Measurements from ENCODE around the gene KRTAP5-7. TPM values are rescaled to one million over a fixed set of nuclear protein-coding genes. Genes with fewer than 3 reads are reported as not detected.
"Not testable (repeated sequence)": the region's sequence is repeated elsewhere in the genome, so short reads cannot be mapped to it uniquely, and the experiment has no call there.

KRTAP5-7 gene
- total RNA-seq, 5 donors from 2014 or later (not counting 1 experiment from before 2014, with no cell fraction given), result not detected

- no peaks in the 10 kb centered on the region for H3K9me3 ChIP-seq
- 74% methylated on average over 8 of the region's 10 CpGs for WGBS (ENCODE audit: insufficient coverage)
- no peak overlapping the region for H3K27ac Mint-ChIP-seq
- peaks cover 8 to 10% of the 10 kb centered on the region in 2 donors for H3K27me3 Mint-ChIP-seq
- ChIA-PET CTCF (no interaction called here), POLR2A (no interaction called here)
- H3K36me3 Mint-ChIP-seq, result no peaks in the 10 kb centered on the region
- no peaks in the 10 kb centered on the region for H3K9me3 Mint-ChIP-seq
- no peak for ATAC-seq (replicated peaks in 1 of 4)
- H3K27me3 ChIP-seq (replicated peaks in 1 of 2; ENCODE audit: control insufficient read depth in 2 of 2, extremely low read depth in 1 of 2, insufficient read depth in 2 of 2, low read length in 1 of 2), result peaks cover 0 to 7% of the 10 kb centered on the region in 2 experiments
- H3K4me3 ChIP-seq (ENCODE audit: control insufficient read depth in 1 of 2, extremely low read depth in 1 of 2, low read length in 1 of 2), result no peak overlapping the region
- no peaks in the 10 kb centered on the region for H3K4me1 Mint-ChIP-seq
- no peak overlapping the region for H3K27ac ChIP-seq (ENCODE audit: low read length)
- no peaks in the 10 kb centered on the region for H3K36me3 ChIP-seq (ENCODE audit: control insufficient read depth in 2 of 2, extremely low read depth in 1 of 2, insufficient read depth in 1 of 2, low read length in 1 of 2)
- H3K4me1 ChIP-seq (ENCODE audit: control insufficient read depth in 1 of 2, extremely low read depth in 1 of 2, insufficient read depth in 2 of 2, low read length in 2 of 2), result no peaks in the 10 kb centered on the region
- H3K4me3 Mint-ChIP-seq, result no peak overlapping the region
- DNase-seq, result no peak
These were observed 5.1 kb downstream of the KRTAP5-7 start for GRCh38 chr11:71532036-71532610.

DNA sequence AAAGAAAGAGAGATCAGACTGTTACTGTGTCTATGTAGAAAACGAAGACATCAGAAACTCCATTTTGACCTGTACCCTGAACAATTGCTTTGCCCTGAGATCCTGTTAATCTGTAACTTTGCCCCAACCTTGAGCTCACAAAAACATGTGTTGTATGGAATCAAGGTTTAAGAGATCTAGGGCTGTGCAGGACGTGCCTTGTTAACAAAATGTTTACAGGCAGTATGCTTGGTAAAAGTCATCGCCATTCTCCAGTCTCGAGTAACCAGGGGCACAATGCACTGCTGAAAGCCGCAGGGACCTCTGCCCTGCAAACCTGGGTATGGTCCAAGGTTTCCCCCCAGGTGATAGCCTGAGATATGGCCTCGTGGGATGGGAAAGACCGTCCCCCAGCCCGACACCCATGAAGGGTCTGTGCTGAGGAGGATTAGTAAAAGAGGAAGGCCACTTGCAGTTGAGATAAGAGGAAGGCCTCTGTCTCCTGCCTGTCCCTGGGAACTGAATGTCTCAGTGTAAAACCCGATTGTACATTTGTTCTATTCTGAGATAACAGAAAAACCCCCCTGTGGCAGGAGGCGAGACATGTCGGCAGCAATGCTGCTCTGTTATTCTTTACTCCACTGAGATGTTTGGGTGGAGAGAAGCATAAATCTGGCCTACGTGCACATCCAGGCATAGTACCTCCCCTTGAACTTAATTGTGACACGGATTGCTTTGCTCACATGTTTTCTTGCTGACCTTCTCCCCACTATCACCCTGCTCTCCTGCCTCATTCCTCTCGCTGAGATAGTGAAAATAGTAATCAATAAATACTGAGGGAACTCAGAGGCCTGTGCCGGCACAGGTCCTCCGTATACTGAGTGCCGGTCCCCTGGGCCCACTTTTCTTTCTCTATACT lies 7.9 kb downstream of the KRTAP5-7 start:
- peaks cover 0 to 17% of the 10 kb centered on the region in 2 experiments for H3K27me3 ChIP-seq (replicated peaks in 1 of 2; ENCODE audit: control insufficient read depth in 2 of 2, extremely low read depth in 1 of 2, insufficient read depth in 2 of 2, low read length in 1 of 2)
- H3K4me3 ChIP-seq (ENCODE audit: control insufficient read depth in 1 of 2, extremely low read depth in 1 of 2, low read length in 1 of 2); POLR2A ChIA-PET; DNase-seq; H3K9me3 ChIP-seq; H3K4me1 Mint-ChIP-seq; CTCF ChIA-PET; H3K9me3 Mint-ChIP-seq; H3K4me1 ChIP-seq (ENCODE audit: control insufficient read depth in 1 of 2, extremely low read depth in 1 of 2, insufficient read depth in 2 of 2, low read length in 2 of 2); H3K4me3 Mint-ChIP-seq; ATAC-seq (replicated peaks in 1 of 4); H3K36me3 Mint-ChIP-seq; H3K27ac ChIP-seq (ENCODE audit: low read length); H3K27ac Mint-ChIP-seq; H3K36me3 ChIP-seq (ENCODE audit: control insufficient read depth in 2 of 2, extremely low read depth in 1 of 2, insufficient read depth in 1 of 2, low read length in 1 of 2): not testable (repeated sequence)
- peaks cover 10 to 14% of the 10 kb centered on the region in 2 donors for H3K27me3 Mint-ChIP-seq
- 81% methylated on average over 3 of the region's 17 CpGs for WGBS (ENCODE audit: insufficient coverage)

DNA sequence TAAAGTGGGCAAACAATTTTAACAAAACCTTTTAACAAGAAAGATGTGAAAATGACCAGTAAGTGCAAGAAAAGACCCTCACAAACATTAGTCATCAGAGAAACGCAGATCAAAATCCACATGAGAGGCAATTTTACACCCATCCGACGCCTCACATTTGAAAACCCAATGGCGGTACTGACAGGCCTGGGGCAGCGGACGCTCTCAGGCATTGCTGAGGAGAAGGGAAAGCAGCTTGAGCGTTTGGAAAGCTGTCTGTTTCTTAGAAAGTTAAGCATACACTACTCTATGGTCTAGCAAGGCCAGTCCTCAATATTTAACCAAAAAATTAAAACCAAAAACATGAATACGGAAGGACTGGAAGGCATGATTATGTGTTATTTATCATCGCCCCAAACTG lies 8.8 kb downstream of the KRTAP5-7 start:
- Histone ChIP-seq H3K27ac (ENCODE audit: low read length) (no peak overlapping the region), H3K4me1 (ENCODE audit: control insufficient read depth in 1 of 2, extremely low read depth in 1 of 2, insufficient read depth in 2 of 2, low read length in 2 of 2) (no peaks in the 10 kb centered on the region), H3K4me3 (ENCODE audit: control insufficient read depth in 1 of 2, extremely low read depth in 1 of 2, low read length in 1 of 2) (no peak overlapping the region), H3K9me3 (no peaks in the 10 kb centered on the region), H3K36me3 (ENCODE audit: control insufficient read depth in 2 of 2, extremely low read depth in 1 of 2, insufficient read depth in 1 of 2, low read length in 1 of 2) (no peaks in the 10 kb centered on the region), H3K27me3 (replicated peaks in 1 of 2; ENCODE audit: control insufficient read depth in 2 of 2, extremely low read depth in 1 of 2, insufficient read depth in 2 of 2, low read length in 1 of 2) (peaks cover 0 to 17% of the 10 kb centered on the region in 2 experiments)
- H3K9me3 Mint-ChIP-seq, result peaks cover 0 to 4% (median 4%) of the 10 kb centered on the region in 3 donors
- CTCF ChIA-PET, result no interaction called here
- H3K27ac Mint-ChIP-seq, result no peak overlapping the region
- H3K27me3 Mint-ChIP-seq, result peaks cover 10 to 14% of the 10 kb centered on the region in 2 donors
- no peak for ATAC-seq (replicated peaks in 1 of 4)
- H3K4me3 Mint-ChIP-seq, result no peak overlapping the region
- no CpG with 5 or more reads among the region's 9 CpGs for WGBS (ENCODE audit: insufficient coverage)
- H3K4me1 Mint-ChIP-seq, result no peaks in the 10 kb centered on the region
- POLR2A ChIA-PET, result no interaction called here
- H3K36me3 Mint-ChIP-seq, result peaks cover 3% of the 10 kb centered on the region
- no peak for DNase-seq

DNA sequence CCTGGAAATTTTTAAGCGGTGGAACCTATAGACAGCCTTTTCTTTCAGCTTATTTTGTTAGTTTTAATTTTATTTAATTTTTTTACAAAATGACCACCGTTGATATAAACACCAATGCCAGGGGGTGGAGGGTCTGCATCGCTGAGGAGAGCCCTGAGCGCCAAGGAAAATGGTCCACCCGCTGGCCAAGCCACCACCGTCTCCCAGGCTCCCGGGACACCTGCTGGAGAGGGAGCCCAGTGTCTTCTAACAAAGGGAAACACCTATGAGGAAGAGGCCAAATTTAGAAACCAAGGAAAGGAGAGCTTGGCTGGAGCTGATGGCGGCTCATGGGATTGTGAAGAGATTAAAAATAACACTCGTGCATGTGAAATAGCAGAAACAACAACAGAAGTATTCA lies 10.5 kb downstream of the KRTAP5-7 start:
- H3K27ac ChIP-seq (ENCODE audit: low read length), result no peak overlapping the region
- ChIA-PET CTCF (no interaction called here), POLR2A (no interaction called here)
- Mint-ChIP-seq H3K4me3 (no peak overlapping the region), H3K27ac (no peak overlapping the region), H3K27me3 (peaks cover 7 to 24% of the 10 kb centered on the region in 2 donors), H3K9me3 (peaks cover 0 to 12% (median 7%) of the 10 kb centered on the region in 3 donors), H3K4me1 (no peaks in the 10 kb centered on the region), H3K36me3 (peaks cover 5% of the 10 kb centered on the region)
- H3K9me3 ChIP-seq, result no peaks in the 10 kb centered on the region
- DNase-seq (no peak), ATAC-seq (replicated peaks in 1 of 4) (no peak)
- WGBS (ENCODE audit: insufficient coverage), result 84% methylated on average over 4 of the region's 9 CpGs
- peaks cover 0 to 25% of the 10 kb centered on the region in 2 experiments for H3K27me3 ChIP-seq (replicated peaks in 1 of 2; ENCODE audit: control insufficient read depth in 2 of 2, extremely low read depth in 1 of 2, insufficient read depth in 2 of 2, low read length in 1 of 2)
- H3K36me3 ChIP-seq (ENCODE audit: control insufficient read depth in 2 of 2, extremely low read depth in 1 of 2, insufficient read depth in 1 of 2, low read length in 1 of 2), result no peaks in the 10 kb centered on the region
- H3K4me3 ChIP-seq (ENCODE audit: control insufficient read depth in 1 of 2, extremely low read depth in 1 of 2, low read length in 1 of 2), result no peak overlapping the region
- H3K4me1 ChIP-seq (ENCODE audit: control insufficient read depth in 1 of 2, extremely low read depth in 1 of 2, insufficient read depth in 2 of 2, low read length in 2 of 2), result no peaks in the 10 kb centered on the region

GRCh38 chr11:71537977-71538665 lies 11.1 kb downstream of the KRTAP5-7 start, which contains the start of gene KRTAP5-8:
TSS of gene KRTAP5-8 (plus strand) at chr11:71538025. CDS start at chr11:71538056, 31 bp downstream.
- H3K27me3 ChIP-seq (replicated peaks in 1 of 2; ENCODE audit: control insufficient read depth in 2 of 2, extremely low read depth in 1 of 2, insufficient read depth in 2 of 2, low read length in 1 of 2), result peaks cover 0 to 31% of the 10 kb centered on the region in 2 experiments
- H3K4me1 ChIP-seq (ENCODE audit: control insufficient read depth in 1 of 2, extremely low read depth in 1 of 2, insufficient read depth in 2 of 2, low read length in 2 of 2); H3K27ac ChIP-seq (ENCODE audit: low read length); DNase-seq; H3K4me3 Mint-ChIP-seq; POLR2A ChIA-PET; CTCF ChIA-PET; ATAC-seq (replicated peaks in 1 of 4); H3K4me1 Mint-ChIP-seq; H3K36me3 ChIP-seq (ENCODE audit: control insufficient read depth in 2 of 2, extremely low read depth in 1 of 2, insufficient read depth in 1 of 2, low read length in 1 of 2); H3K36me3 Mint-ChIP-seq; H3K27ac Mint-ChIP-seq; H3K4me3 ChIP-seq (ENCODE audit: control insufficient read depth in 1 of 2, extremely low read depth in 1 of 2, low read length in 1 of 2); H3K9me3 ChIP-seq: not testable (repeated sequence)
- Mint-ChIP-seq H3K9me3 (peaks cover 0 to 12% (median 7%) of the 10 kb centered on the region in 3 donors), H3K27me3 (peaks cover 7 to 30% of the 10 kb centered on the region in 2 donors)
- no CpG with 5 or more reads among the region's 4 CpGs for WGBS (ENCODE audit: insufficient coverage)

- Histone ChIP-seq H3K9me3 (no peaks in the 10 kb centered on the region), H3K4me3 (ENCODE audit: control insufficient read depth in 1 of 2, extremely low read depth in 1 of 2, low read length in 1 of 2) (no peak overlapping the region), H3K36me3 (ENCODE audit: control insufficient read depth in 2 of 2, extremely low read depth in 1 of 2, insufficient read depth in 1 of 2, low read length in 1 of 2) (no peaks in the 10 kb centered on the region), H3K27me3 (replicated peaks in 1 of 2; ENCODE audit: control insufficient read depth in 2 of 2, extremely low read depth in 1 of 2, insufficient read depth in 2 of 2, low read length in 1 of 2) (peaks cover 0 to 32% of the 10 kb centered on the region in 2 experiments), H3K4me1 (ENCODE audit: control insufficient read depth in 1 of 2, extremely low read depth in 1 of 2, insufficient read depth in 2 of 2, low read length in 2 of 2) (no peaks in the 10 kb centered on the region), H3K27ac (ENCODE audit: low read length) (no peak overlapping the region)
- Mint-ChIP-seq H3K27me3 (peaks cover 7 to 34% of the 10 kb centered on the region in 2 donors), H3K4me3 (no peak overlapping the region), H3K36me3 (peaks cover 5% of the 10 kb centered on the region), H3K27ac (no peak overlapping the region), H3K9me3 (peaks cover 0 to 12% (median 7%) of the 10 kb centered on the region in 3 donors), H3K4me1 (peaks cover 0 to 5% (median under 1%) of the 10 kb centered on the region in 3 donors)
- 85% methylated on average over 4 of the region's 4 CpGs for WGBS (ENCODE audit: insufficient coverage)
- DNase-seq (no peak), ATAC-seq (replicated peaks in 1 of 4) (no peak)
- ChIA-PET POLR2A (no interaction called here), CTCF (no interaction called here)
These were observed 11.6 kb downstream of the KRTAP5-7 start for GRCh38 chr11:71538666-71538990.
